B cell (primary cell): Measurements from ENCODE around the gene EPB41.

ENCODE experiments used
- EZH2 ChIP-seq: IDR thresholded peaks from 2 replicates; pipeline ENCODE4 v1.6.1; 2012; ENCODE audit warnings: borderline replicate concordance, low read depth, mild to moderate bottlenecking, moderate library complexity, low read length; ENCODE audit not compliant: insufficient read depth, poor library complexity, severe bottlenecking
- TF ChIP-seq, protein P1 (sequence below): fragments of 200-600 bp; IDR thresholded peaks from one replicate; pipeline ENCODE4 v1.8.0; 2022; ENCODE audit warnings: antibody characterized with exemption, mild to moderate bottlenecking

DNA sequence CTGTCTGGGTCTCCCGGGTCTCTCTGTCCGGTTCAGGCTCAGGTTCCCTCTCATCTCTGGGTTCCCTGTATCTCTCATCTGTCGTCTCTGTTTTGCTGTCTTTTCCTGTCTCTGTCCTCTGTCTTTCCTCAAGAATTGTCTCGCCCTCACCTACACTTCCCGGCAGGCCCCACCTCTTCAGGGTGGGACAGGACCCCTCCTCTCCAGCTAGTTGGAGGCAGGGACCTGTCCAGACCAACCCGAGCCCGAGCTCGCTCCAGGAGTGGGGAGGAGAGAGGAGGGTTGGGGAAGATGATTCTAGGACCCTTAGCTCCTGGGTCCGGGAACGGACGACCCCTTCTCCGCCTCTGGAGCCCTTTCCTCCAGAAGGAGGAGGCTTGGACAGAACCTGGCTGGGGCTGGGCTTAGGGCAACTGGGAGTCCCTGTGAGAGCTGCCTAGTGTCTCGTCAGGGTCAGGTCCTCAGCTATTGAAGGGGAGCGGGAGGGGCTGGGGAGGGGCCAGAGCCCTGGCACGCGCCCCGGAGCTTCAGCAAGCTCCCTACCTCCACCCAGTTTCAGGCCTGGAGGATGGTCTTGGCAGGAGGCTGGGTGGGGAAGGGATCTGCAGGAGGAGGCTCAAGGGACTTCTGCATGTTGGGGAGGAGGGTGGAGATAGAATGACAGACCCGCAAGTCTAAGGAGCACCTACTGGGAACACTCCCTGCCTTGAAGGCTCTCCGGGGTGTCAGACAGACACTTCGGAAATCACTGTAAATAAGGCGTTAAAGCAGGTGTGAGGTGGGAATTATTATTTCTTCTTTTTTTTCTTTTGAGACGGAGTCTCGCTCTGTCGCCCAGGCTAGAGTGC, 26.3 kb upstream of the EPB41 start:
- no peak for TF ChIP-seq EZH2
- TF ChIP-seq, protein P1, sequence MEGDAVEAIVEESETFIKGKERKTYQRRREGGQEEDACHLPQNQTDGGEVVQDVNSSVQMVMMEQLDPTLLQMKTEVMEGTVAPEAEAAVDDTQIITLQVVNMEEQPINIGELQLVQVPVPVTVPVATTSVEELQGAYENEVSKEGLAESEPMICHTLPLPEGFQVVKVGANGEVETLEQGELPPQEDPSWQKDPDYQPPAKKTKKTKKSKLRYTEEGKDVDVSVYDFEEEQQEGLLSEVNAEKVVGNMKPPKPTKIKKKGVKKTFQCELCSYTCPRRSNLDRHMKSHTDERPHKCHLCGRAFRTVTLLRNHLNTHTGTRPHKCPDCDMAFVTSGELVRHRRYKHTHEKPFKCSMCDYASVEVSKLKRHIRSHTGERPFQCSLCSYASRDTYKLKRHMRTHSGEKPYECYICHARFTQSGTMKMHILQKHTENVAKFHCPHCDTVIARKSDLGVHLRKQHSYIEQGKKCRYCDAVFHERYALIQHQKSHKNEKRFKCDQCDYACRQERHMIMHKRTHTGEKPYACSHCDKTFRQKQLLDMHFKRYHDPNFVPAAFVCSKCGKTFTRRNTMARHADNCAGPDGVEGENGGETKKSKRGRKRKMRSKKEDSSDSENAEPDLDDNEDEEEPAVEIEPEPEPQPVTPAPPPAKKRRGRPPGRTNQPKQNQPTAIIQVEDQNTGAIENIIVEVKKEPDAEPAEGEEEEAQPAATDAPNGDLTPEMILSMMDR = no peak
